GM12873 (cell line): ENCODE results near the gene SH3BP5.

Experiments
- CTCF ChIP-seq: IDR thresholded peaks from 2 replicates; pipeline ENCODE4 v1.5.1; 2012; ENCODE audit warnings: low read depth, mild to moderate bottlenecking, moderate library complexity, low read length, control low read depth; ENCODE audit not compliant: insufficient read depth; ENCODE audit errors: missing control alignments

The SH3BP5 gene

GRCh38 chr3:15367059-15367458, 34.7 kb upstream of the SH3BP5 start:
- TF ChIP-seq CTCF = no peak

- TF ChIP-seq CTCF = peak; percentile 15
These were observed 29.3 kb upstream of the SH3BP5 start for GRCh38 chr3:15361494-15362214.

GRCh38 chr3:15360788-15361493, 28.6 kb upstream of the SH3BP5 start:
- TF ChIP-seq CTCF = no peak

GRCh38 chr3:15359677-15360397, 27.5 kb upstream of the SH3BP5 start:
- TF ChIP-seq CTCF = no peak

DNA sequence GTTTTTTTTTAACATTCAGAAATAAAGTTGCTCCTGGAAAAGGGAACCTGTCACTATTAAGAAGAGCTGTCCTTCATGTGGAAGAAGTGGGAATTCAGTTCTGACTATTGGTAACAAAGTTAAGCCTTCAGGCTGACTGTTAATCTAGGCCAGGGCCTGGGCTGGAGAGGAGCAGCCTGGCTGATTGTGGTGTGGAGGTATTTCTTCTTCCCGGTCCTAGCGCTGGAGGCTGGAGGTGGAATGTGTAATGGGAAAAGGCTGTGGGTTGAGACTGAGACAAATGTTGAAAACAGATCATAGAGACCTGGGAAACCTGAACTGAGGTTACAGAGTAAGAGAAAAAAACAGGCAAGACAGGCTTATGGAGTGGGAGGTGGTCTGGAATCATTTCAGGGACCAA, 23.8 kb upstream of the SH3BP5 start:
- no peak for TF ChIP-seq CTCF

DNA sequence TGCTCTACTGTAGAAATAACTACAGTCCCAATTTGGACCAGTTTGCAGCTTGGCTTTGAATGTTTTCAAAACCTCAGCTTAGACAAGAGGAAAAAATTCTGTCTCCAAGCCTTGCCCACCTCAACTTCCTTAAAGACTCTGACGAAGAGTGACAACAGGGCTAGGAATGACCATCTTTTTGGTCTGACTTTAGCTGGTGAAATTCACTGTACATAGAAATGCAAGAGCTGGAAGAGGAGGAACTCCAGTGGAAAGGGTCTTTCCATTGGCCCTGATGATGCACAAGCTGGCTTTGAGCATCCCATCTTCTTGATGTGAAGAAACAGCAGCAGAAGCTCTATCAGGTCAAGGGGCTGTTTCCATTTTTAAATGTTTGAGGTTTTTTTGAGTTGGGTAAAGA, 22.7 kb upstream of the SH3BP5 start:
- no peak for TF ChIP-seq CTCF

GRCh38 chr3:15354485-15354884, 22.1 kb upstream of the SH3BP5 start:
- TF ChIP-seq CTCF = no peak
